Kidney epithelial cell (primary cell): Measurements from ENCODE around the gene GIT2. TPM values are rescaled to one million over a fixed set of nuclear protein-coding genes. Genes with fewer than 3 reads are reported as not detected.
"Not testable (repeated sequence)": the region's sequence is repeated elsewhere in the genome, so short reads cannot be mapped to it uniquely, and the experiment has no call there.

ENCODE experiments used
- DNase-seq: peaks from one replicate; pipeline ENCODE4 v3.0.0-alpha.2; 2010; ENCODE audit warnings: low read depth
- H3K27me3 ChIP-seq: 2 replicates; pipeline ENCODE4 v1.6.0; 2011; ENCODE audit warnings: low read length; ENCODE audit not compliant: control insufficient read depth, insufficient read depth
- H3K36me3 ChIP-seq: 2 replicates; pipeline ENCODE4 v1.5.1; 2011; ENCODE audit warnings: low read length; ENCODE audit not compliant: control insufficient read depth, insufficient read depth
- H3K4me3 ChIP-seq: 2 replicates; pipeline ENCODE4 v1.5.1; 2011; ENCODE audit warnings: low read depth, mild to moderate bottlenecking, control low read depth, low read length
- CTCF ChIP-seq: IDR thresholded peaks from 2 replicates; pipeline ENCODE4 v1.5.1; 2011; ENCODE audit warnings: mild to moderate bottlenecking, moderate library complexity, low read length, control low read depth, inconsistent platforms; ENCODE audit not compliant: insufficient read depth, poor library complexity, severe bottlenecking
- total RNA-seq: library from RNA; depleted of rRNA; stranded (reverse); fragments of >200 nt; gene quantifications from 2 replicates; pipeline ENCODE4 v1.2.3, GENCODE V29; 2015

Gene GIT2
- total RNA-seq, 1 donor from 2014 or later: 20.3 TPM

- no peak for DNase-seq
- no peak for TF ChIP-seq CTCF
- no peaks in the 10 kb centered on the region for H3K27me3 ChIP-seq
- H3K36me3 ChIP-seq: no peaks in the 10 kb centered on the region
- H3K4me3 ChIP-seq: no peak overlapping the region
Observed at GRCh38 chr12:110020956-110021355, 24.8 kb upstream of the GIT2 start.

GRCh38 chr12:110015132-110015531 is 19.0 kb upstream of the GIT2 start:
- no peak for DNase-seq
- Histone ChIP-seq H3K27me3 (no peaks in the 10 kb centered on the region), H3K36me3 (no peaks in the 10 kb centered on the region), H3K4me3 (no peak overlapping the region)
- TF ChIP-seq CTCF: no peak

- no peak for TF ChIP-seq CTCF
- DNase-seq: no peak
- Histone ChIP-seq H3K4me3 (no peak overlapping the region), H3K36me3 (no peaks in the 10 kb centered on the region), H3K27me3 (no peaks in the 10 kb centered on the region)
Observed at GRCh38 chr12:110012659-110013058, 16.5 kb upstream of the GIT2 start.

- H3K36me3 ChIP-seq: no peaks in the 10 kb centered on the region
- H3K27me3 ChIP-seq: no peaks in the 10 kb centered on the region
- no peak overlapping the region for H3K4me3 ChIP-seq
- no peak for TF ChIP-seq CTCF
- DNase-seq: no peak
Observed at GRCh38 chr12:110012137-110012536, 16.0 kb upstream of the GIT2 start.

- Histone ChIP-seq H3K4me3 (no peak overlapping the region), H3K36me3 (no peaks in the 10 kb centered on the region), H3K27me3 (no peaks in the 10 kb centered on the region)
- TF ChIP-seq CTCF: no peak
- no peak for DNase-seq
Observed at GRCh38 chr12:110010853-110011723, 14.9 kb upstream of the GIT2 start.

- DNase-seq, H3K27me3 ChIP-seq, H3K4me3 ChIP-seq, H3K36me3 ChIP-seq: not testable (repeated sequence)
Observed at GRCh38 chr12:110008681-110009398, 12.7 kb upstream of the GIT2 start.
